ENCODE measurements around the gene SPTBN4. TPM values are rescaled to one million over a fixed set of nuclear protein-coding genes. Genes with fewer than 3 reads are reported as not detected.
A peak's percentile ranks its signal among the peaks of the same experiment; 100 is the strongest.
"Not testable (repeated sequence)": the region's sequence is repeated elsewhere in the genome, so short reads cannot be mapped to it uniquely, and the experiment has no call there.

SPTBN4 gene
- total RNA-seq, 2 donors from 2014 or later: 0.29 to 0.74 TPM

GRCh38 chr19:40513345-40513678 is 46.5 kb downstream of the SPTBN4 start:
- H3K27me3 ChIP-seq: peaks cover 21% of the 10 kb centered on the region
- H3K4me3 ChIP-seq: no peak overlapping the region
- H3K4me1 ChIP-seq: no peaks in the 10 kb centered on the region
- H3K27ac ChIP-seq: no peak overlapping the region
- no peak overlapping the region for H3K9ac ChIP-seq (ENCODE audit: low read depth in 2 of 2, low read length in 2 of 2)
- no peaks in the 10 kb centered on the region for H3K9me3 ChIP-seq
- intact Hi-C loops (cut with DNase I): no loop called here
- DNase-seq: no peak
- H3K36me3 ChIP-seq: no peaks in the 10 kb centered on the region
- TF ChIP-seq, protein P1, sequence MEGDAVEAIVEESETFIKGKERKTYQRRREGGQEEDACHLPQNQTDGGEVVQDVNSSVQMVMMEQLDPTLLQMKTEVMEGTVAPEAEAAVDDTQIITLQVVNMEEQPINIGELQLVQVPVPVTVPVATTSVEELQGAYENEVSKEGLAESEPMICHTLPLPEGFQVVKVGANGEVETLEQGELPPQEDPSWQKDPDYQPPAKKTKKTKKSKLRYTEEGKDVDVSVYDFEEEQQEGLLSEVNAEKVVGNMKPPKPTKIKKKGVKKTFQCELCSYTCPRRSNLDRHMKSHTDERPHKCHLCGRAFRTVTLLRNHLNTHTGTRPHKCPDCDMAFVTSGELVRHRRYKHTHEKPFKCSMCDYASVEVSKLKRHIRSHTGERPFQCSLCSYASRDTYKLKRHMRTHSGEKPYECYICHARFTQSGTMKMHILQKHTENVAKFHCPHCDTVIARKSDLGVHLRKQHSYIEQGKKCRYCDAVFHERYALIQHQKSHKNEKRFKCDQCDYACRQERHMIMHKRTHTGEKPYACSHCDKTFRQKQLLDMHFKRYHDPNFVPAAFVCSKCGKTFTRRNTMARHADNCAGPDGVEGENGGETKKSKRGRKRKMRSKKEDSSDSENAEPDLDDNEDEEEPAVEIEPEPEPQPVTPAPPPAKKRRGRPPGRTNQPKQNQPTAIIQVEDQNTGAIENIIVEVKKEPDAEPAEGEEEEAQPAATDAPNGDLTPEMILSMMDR (IDR thresholded peaks at IDR 0.05): no peak

DNA sequence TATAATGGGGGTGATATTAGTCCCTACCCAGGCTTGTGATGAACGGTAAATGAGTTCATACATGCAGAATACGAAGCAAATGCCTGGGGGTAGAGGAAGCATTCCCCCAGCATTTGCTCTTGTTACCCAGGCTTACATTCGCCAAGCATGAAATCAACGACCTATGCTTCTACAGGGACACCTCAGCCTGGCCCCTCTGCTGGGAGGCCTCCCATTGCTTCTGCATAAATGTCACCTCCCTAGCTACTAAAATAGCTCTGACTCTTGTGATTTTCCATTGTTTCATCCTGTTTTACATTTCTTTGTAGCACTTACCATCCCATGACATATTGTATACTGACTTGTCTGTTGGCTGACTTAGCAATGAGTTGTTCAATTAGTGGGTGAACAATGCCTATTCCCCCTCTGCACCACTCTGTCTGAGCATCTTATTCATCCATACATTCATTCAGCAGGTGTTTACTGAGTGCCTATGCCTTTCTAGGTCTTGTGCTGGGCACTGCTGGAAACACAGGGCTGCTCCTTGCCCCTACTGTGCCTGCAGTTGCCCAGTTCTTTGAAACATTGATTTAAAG is 47.0 kb downstream of the SPTBN4 start:
- no peak overlapping the region for H3K4me3 ChIP-seq
- no peaks in the 10 kb centered on the region for H3K4me1 ChIP-seq
- no peaks in the 10 kb centered on the region for H3K9me3 ChIP-seq
- H3K36me3 ChIP-seq: no peaks in the 10 kb centered on the region
- no peak overlapping the region for H3K9ac ChIP-seq (ENCODE audit: low read depth in 2 of 2, low read length in 2 of 2)
- TF ChIP-seq, protein P1 (IDR thresholded peaks at IDR 0.05): no peak
- DNase-seq: no peak
- H3K27me3 ChIP-seq: peaks cover 21% of the 10 kb centered on the region
- no peak overlapping the region for H3K27ac ChIP-seq
- intact Hi-C loops (cut with DNase I): no loop called here

GRCh38 chr19:40517248-40517647 is 50.4 kb downstream of the SPTBN4 start:
- Histone ChIP-seq H3K9me3 (no peaks in the 10 kb centered on the region), H3K27me3 (peaks cover 25% of the 10 kb centered on the region), H3K36me3 (no peaks in the 10 kb centered on the region), H3K9ac (ENCODE audit: low read depth in 2 of 2, low read length in 2 of 2) (no peak overlapping the region), H3K4me3 (no peak overlapping the region), H3K27ac (no peak overlapping the region), H3K4me1 (no peaks in the 10 kb centered on the region)
- intact Hi-C loops (cut with DNase I): no loop called here
- TF ChIP-seq, protein P1 (IDR thresholded peaks at IDR 0.05): no peak
- no peak for DNase-seq

GRCh38 chr19:40519352-40520322 is 52.8 kb downstream of the SPTBN4 start:
- no peak overlapping the region for H3K4me3 ChIP-seq

GRCh38 chr19:40521276-40521675 is 54.5 kb downstream of the SPTBN4 start:
- H3K9ac ChIP-seq (ENCODE audit: low read depth in 2 of 2, low read length in 2 of 2): no peak overlapping the region
- no peak overlapping the region for H3K4me3 ChIP-seq
- intact Hi-C loops (cut with DNase I): loop anchor here (10.0 kb wide), 1 partner anchor 216 kb away; no protein-coding TSS in a partner anchor
- H3K9me3 ChIP-seq: no peaks in the 10 kb centered on the region
- no peak overlapping the region for H3K27ac ChIP-seq
- no peaks in the 10 kb centered on the region for H3K36me3 ChIP-seq
- TF ChIP-seq, protein P1 (IDR thresholded peaks at IDR 0.05): no peak
- no peaks in the 10 kb centered on the region for H3K4me1 ChIP-seq
- DNase-seq: no peak
- H3K27me3 ChIP-seq: peaks cover 6% of the 10 kb centered on the region

More at GRCh38 chr19:40519352-40520322, 52.8 kb downstream of the SPTBN4 start:
- intact Hi-C loops (cut with DNase I): loop anchor here (10.0 kb wide), 1 partner anchor 215 kb away; no protein-coding TSS in a partner anchor
- Histone ChIP-seq H3K4me1 (no peaks in the 10 kb centered on the region), H3K9ac (ENCODE audit: low read depth in 2 of 2, low read length in 2 of 2) (no peak overlapping the region), H3K9me3 (no peaks in the 10 kb centered on the region), H3K36me3 (no peaks in the 10 kb centered on the region), H3K27me3 (peaks cover 6% of the 10 kb centered on the region), H3K27ac (no peak overlapping the region)
- TF ChIP-seq, protein P1 (IDR thresholded peaks at IDR 0.05): no peak
- DNase-seq: peak; percentile 27

DNA sequence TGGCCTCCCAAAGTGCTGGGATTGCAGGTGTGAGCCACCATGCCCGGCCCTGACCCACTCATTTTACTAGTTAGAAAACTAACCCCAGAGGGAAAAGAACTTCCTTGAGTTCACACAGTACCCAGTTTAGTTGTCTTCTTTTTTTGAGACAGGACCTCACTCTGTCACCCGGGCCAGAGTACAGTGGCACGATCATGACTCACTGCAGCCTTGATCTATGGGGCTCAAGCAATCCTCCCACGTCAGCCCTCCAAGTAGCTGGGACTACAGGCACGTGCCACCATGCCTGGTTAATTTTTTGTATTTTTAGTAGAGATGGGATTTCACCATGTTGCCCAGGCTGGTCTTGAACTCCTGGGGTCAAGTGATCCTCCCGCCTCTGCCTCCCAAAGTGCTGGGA is 55.1 kb downstream of the SPTBN4 start:
- H3K9ac ChIP-seq (ENCODE audit: low read depth in 2 of 2, low read length in 2 of 2); H3K4me3 ChIP-seq; H3K9me3 ChIP-seq; H3K36me3 ChIP-seq; H3K4me1 ChIP-seq; DNase-seq; H3K27ac ChIP-seq; H3K27me3 ChIP-seq: not testable (repeated sequence)
- intact Hi-C loops (cut with DNase I): loop anchor here (10.0 kb wide), 1 partner anchor 217 kb away; no protein-coding TSS in a partner anchor
